GM19328 (cell line): ENCODE results near the gene MOAP1.
"Not testable (repeated sequence)": the region's sequence is repeated elsewhere in the genome, so short reads cannot be mapped to it uniquely, and the experiment has no call there.

ENCODE experiments used
- ATAC-seq: cut with Tn5 transposase; IDR thresholded peaks from one replicate; pipeline ENCODE4 v1.9.1; 2021; ENCODE audit warnings: mild to moderate bottlenecking, moderate library complexity; ENCODE audit not compliant: unreplicated experiment

The MOAP1 gene, protein sequence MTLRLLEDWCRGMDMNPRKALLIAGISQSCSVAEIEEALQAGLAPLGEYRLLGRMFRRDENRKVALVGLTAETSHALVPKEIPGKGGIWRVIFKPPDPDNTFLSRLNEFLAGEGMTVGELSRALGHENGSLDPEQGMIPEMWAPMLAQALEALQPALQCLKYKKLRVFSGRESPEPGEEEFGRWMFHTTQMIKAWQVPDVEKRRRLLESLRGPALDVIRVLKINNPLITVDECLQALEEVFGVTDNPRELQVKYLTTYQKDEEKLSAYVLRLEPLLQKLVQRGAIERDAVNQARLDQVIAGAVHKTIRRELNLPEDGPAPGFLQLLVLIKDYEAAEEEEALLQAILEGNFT

DNA sequence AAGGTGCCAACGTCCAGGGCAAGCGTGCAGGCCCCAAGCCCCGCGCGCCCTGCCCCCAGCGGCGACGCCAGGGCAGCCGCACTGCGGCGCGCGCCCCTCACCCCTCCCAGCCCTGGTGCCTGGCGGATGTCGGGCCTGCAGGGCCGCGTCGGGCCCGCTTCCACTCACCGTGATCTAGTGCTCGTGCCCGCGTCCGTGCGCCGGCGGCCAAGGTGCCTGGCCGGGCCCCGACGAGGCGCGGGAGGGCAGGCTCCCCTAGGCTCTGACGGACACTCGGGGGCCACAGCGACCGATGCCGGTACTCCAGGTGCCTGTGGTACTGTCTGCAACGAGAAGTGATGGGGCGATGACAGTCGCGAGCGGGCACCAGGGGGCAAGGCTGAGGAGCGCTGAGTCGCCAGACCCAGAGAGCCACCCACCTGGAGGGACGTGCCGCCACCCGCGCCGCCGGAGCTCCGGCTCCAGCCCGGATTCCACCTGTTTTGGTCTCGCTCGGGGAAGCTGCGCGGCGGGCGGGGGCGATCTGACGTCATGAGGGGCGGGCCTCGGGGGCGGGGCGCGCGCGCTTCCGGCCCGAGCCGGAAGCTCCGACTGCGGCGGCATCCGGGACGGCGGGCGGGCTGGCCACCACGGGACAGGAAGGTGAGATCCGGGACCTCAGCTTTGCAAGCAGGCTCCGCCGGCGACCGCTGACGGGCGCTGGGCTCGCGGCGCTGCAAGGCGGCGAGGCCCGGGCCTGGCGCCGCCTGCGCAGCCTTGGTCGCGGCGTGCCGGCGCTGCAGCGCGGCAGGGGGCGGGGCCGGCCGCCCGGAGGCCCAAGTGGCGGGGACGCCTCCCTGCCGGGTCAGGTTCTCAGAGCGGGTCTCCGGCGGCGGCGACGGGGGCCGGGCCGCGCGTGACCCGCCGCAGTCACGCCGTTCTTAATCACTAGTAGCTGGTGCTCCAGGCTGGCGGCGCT lies at the start of gene MOAP1, which contains the start of gene LYSET:
Gene MOAP1, minus strand, starts transcription at position 507 of the 958 bp plus-strand sequence. CDS start 655 bp downstream, outside the sequence.
Gene LYSET, plus strand, starts transcription at position 927 of the 958 bp plus-strand sequence. CDS start 89 bp downstream, outside the sequence.
- peak; percentile 82 for ATAC-seq

- not testable (repeated sequence) for ATAC-seq
These were observed 48.4 kb upstream of the MOAP1 start for GRCh38 chr14:93233078-93233477.

- ATAC-seq: no peak
These were observed 47.5 kb upstream of the MOAP1 start for GRCh38 chr14:93232159-93232558.

GRCh38 chr14:93231129-93231979 lies 46.7 kb upstream of the MOAP1 start:
- no peak for ATAC-seq

DNA sequence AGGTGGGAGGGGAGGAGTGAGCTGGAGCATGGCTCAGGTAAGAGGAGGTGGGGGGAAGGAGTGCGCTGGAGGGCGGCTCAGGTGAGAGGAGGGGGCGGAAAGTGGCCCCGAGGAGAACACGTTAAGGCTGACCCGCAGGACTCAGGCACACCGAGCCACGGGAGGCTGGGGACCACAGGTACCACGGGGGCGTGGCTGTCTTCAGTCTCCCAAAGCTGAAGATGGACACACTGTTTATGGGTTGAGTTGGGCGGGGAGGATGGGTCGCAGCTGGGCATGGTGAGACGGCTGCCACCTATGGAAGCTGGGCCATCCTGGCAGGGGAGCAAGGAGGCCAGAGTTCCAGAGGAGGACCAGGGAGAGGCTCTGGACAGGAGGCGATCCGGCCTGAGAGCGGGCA lies 45.8 kb upstream of the MOAP1 start:
- ATAC-seq: no peak

GRCh38 chr14:93228550-93228949 lies 43.9 kb upstream of the MOAP1 start:
- no peak for ATAC-seq

- ATAC-seq: no peak
These were observed 38.9 kb upstream of the MOAP1 start for GRCh38 chr14:93223565-93223964.

GRCh38 chr14:93220509-93220908 lies 35.8 kb upstream of the MOAP1 start:
- ATAC-seq: no peak

- no peak for ATAC-seq
These were observed 34.5 kb upstream of the MOAP1 start for GRCh38 chr14:93219103-93219726.

- ATAC-seq: no peak
These were observed 29.9 kb upstream of the MOAP1 start for GRCh38 chr14:93214598-93214997.

GRCh38 chr14:93212432-93212831 lies 27.7 kb upstream of the MOAP1 start:
- ATAC-seq: peak; percentile 82

GRCh38 chr14:93207468-93208308 lies 23.0 kb upstream of the MOAP1 start:
- ATAC-seq: peak; percentile 33

DNA sequence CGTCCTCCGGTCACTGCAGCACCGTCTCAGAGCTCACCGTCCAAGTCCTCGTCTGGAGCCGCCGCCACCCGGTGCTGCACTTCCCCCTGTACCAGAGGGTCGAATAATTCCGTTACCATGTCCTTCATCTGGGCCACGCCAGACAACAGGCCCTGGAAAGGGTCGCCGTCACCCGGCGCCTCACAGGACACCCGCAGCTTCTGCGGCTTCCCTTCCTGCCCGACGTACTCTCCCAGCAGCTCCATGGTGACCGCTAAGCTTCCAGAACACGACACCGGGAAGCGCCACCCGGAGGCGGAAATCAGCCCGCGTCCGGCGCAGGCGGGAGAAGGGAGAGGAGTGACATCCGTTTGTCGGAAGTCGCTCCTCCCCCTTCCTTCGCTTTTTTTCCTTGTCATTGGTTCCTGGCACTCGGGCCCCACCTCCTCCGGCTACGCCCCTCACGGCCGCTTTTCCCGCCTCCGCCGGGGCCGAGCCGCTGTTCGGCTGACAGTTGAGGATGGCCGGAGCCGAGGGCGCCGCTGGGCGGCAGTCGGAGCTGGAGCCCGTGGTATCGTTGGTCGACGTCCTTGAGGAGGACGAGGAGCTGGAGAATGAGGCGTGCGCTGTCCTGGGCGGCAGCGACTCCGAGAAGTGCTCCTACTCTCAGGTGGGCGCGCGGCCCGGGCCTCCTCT lies 22.2 kb upstream of the MOAP1 start, which contains the start of the genes GON7 and UBR7:
Gene GON7, minus strand, starts transcription at position 273 of the 675 bp plus-strand sequence. Its CDS starts 28 bp downstream, at position 245.
Gene UBR7, plus strand, starts transcription at position 464 of the 675 bp plus-strand sequence. Its CDS starts 36 bp downstream, at position 500.
- peak; percentile 70 for ATAC-seq

DNA sequence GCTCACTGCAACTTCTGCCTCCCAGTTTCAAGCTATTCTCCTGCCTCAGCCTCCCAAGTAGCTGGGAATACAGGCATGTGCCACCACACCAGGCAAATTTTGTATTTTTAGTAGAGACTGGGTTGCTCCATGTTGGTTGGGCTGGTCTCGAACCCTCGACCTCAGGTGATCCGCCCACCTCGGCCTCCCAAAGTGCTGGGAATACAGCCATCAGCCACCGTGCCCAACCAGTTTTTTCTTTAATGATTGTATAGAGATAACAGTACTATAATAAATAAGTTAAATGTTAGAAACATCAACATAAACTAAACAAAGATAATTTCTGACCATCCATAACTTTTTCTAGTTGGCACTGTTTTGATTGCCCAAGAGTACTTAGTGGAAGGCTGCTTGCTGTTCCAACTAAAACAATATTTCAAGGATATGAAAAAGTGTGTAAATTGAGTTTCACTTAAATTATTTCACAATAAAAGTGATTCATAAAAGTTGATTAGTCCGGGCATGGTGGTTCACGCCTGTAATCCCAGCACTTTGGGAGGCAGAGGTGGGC lies 16.5 kb upstream of the MOAP1 start:
- no peak for ATAC-seq

GRCh38 chr14:93200553-93200952 lies 15.9 kb upstream of the MOAP1 start:
- ATAC-seq: no peak

DNA sequence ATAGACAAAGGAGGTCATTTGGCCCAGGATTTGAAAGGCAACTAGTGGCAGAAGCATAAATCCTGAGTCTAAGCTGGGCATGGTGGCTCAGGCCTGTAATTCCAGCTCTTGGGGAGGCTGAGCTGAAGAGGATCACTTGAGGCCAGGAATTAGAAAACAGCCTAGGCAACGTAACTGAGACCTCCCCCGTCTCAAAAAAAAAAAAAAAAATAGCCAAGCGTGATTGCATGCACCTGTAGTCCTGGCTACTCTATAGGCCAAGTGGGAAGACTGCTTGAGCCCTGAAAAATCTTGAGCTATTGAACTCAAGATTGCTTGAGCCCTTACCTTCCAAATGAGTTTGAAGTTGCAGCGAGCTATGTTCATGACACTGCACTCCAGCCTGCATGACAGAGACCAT lies 14.3 kb upstream of the MOAP1 start:
- no peak for ATAC-seq

DNA sequence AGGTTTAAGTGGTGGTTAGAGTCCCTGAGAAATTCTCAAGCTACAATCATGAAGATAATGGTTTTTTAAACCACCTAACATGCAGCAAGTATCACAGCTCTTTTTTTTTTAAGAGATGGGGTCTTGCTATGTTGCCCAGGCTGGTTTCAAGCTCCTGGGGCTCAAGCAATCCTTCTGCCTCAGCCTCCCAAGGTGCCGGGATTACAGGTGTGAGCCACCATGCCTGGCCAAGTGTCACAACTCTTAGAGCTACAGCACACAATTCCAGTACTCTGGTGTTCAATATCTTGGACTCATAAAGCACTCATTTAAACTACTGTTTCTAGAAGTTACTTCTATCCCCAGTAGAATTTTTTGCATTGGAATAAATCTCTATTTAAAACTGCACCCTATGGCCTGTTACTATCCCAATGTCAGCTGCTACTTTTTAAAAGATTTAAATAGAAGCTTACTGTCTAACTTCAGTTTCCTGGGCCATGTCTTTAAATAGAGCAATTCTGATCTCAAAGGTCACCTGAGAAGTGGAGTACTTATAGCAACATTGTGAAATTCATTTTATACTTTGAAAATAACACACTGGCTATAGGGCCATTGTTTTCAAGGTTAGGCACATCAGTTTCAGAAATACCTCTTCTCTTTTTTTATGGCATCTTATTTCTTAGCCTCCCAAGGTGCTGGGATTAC lies 10.8 kb upstream of the MOAP1 start:
- no peak for ATAC-seq

- no peak for ATAC-seq
These were observed 2.3 kb upstream of the MOAP1 start for GRCh38 chr14:93186956-93187355.
